Stromal cell of bone marrow (primary cell): ENCODE results near the gene MFSD11.
A peak's percentile ranks its signal among the peaks of the same experiment; 100 is the strongest.
"Not testable (repeated sequence)": the region's sequence is repeated elsewhere in the genome, so short reads cannot be mapped to it uniquely, and the experiment has no call there.

ENCODE experiments used
- DNase-seq: peaks from one replicate; pipeline ENCODE4 v3.0.0-alpha.2; 2012; ENCODE audit warnings: low read depth

MFSD11 gene

DNA sequence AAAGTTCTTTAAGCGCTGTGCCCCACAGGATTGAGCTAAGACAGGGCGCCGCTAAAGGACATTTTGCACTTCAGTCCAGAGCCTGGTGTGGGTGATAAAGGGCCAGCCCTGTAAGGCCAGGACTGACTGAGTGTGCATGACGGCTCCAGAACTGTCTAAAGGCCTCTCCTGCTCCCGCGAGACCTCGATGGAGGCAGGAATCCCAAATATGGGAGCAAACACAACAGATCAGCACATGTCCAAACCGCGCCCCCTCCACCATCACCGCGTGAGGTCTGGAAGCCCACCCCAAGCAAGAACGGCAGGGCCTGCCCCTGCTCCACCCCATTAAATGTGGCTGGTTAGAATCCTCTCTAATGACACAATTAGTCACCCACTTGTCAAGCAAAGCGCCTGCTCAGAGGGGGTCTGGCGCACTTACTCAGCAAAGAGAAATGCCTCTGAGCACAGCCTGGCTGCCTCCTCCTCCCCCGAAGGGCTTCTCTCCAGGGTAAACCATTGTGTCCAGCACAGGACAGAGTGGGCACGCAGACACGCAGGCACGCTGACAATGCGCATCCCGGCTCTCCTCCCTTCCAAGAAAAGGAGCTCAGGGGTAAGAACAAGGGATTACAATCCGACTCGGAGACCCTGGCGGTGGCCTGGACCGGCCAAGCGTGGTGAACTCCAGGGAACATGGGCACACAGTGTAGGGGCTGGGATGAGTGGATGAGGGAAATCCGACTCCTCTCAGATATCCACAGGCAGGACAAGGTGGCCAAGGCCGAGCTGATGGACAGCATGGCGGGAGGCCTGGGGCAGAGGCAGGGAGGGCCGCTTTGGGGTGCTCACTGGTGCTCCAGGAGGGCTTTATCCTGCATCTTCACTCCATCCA, 28.6 kb upstream of the MFSD11 start:
- DNase-seq: peak; percentile 97

DNA sequence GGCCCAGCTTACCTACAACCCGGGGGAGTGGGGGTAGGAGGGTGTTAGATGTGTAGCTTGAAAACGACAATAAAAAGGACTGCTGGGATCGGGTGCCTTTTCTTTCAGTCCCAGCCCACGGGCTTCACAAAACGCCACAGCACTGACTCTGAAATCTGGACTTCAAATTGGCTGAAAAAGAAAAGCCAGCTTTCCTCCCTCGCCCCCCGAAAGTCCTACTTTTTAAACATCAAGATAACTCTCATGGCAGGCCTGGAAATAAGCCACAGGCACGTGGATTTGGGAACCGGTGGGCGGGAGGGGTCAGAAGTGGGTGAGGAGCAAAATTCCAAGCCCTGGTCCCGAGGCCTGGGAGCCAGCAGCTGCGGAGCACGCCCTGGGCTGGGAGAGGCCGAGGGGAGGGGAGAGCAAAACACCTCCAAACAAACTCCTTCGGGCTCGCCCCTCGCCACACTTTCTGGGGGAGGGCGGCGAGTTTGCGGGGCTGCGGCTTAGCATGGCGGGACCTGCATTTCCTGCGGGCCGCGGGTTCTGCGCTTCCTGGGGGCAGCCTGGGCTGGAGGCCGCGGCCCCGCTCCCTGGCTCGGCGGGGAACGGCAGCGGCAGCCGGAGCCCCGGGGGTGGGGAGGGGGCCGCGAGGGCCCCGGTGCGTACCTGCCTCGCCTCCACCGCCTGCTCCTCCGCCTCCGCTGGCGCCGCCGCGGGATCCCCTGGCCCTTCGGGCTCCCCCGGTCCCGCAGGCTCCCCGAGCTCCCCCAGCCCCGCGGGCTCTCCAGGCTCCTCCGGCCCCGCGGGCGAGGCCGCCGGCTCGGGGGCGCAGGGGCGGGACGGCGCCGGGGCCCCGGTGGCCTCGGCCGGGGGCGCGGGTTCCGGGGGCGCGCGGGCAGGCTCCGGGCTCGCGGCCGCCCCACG, 27.7 kb upstream of the MFSD11 start:
- DNase-seq: not testable (repeated sequence)

DNA sequence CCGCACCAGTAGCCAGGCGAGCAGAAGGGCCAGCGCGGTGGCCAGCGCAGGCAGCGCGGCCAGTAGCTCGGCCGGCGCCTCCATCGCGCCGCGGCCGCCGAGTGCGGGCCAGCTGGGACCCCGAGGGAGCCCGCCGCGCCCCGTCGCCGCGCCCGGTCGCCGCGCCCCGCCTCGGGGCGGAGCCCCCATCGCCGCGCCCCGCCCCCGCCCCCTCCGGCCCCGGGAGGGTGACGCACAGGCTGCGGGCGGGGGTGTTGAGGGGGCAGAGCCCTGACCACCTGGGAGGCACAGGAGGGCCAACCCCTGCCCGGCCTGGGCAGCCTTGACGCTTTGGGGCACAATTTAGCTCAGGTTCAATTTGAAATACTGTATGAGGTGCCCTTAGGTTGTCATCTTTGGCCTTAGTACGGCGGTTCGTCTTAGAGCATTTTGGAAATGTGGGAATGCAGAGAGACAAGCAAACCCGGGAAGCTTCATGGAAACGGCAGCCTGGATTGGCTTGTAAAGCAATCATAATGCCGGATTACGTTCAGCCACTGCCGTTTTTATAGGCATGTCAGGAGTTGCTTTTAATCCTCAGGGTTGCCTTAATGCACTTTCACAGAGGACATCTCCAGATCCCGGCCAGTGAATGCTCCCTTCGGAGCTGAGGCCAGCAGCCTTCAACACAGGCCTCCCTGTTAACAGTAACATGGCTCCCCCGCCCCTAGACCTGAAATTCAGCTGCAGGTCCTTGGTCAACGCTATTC, 26.9 kb upstream of the MFSD11 start, which contains the start of gene MXRA7:
MXRA7 (minus strand) TSS at position 103 of the 749 bp plus-strand sequence; CDS start at position 84, 19 bp downstream.
- no peak for DNase-seq

DNA sequence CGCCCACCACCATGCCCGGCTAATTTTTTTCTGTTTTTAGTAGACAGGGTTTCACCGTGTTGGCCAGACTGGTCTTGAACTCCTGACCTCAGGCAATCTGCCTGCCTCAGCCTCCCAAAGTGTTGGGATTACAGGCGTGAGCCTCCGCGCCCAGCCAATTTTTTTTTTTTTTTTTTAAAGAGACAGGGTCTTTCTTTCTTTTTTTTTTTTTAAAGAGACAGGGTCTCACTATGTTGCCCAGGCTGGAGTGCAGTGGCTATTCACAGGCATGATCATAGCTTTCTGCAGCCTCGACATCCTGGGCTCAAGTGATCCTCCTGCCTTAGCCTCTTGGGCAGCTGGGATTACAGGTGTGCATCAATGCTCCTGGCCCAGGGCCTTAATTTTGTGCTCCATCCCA, 25.6 kb upstream of the MFSD11 start:
- DNase-seq: not testable (repeated sequence)

DNA sequence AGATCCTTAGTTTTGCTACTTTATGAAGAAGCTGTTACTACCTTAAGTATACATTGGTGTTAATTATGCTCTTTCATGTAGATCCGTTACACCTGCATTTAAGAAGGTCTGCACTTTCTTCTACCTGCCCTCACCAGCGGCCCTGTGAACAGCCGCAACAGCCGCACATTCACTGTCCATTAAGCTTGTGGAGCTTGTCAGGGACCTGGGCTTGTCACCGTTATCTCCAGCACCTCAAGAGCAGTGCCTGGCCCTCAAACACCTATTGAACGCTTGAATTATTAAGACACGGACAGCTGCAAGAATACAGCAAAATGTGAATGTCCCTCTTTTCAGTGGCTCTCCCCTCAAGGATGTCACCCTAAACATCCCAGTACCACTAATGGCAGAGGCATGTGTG, 24.2 kb upstream of the MFSD11 start:
- DNase-seq: no peak

DNA sequence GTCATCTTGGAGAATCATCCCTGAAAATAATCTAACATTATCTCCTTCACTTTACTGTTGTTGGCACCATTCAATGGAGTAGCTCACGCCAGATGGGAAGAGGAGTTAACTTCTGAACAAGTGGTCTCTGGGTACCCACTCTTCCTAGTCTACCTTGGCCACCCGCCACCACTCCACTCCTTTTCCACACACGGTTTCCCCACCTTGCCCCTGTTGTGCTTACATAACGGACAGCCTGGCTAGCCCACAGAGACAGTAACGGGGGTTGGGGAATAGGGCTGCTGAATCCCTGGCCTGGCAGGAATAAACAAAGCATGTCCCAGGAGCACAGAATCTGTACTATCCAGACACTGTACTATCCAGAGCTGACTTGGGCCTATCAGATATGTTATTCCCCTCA, 23.6 kb upstream of the MFSD11 start:
- no peak for DNase-seq

DNA sequence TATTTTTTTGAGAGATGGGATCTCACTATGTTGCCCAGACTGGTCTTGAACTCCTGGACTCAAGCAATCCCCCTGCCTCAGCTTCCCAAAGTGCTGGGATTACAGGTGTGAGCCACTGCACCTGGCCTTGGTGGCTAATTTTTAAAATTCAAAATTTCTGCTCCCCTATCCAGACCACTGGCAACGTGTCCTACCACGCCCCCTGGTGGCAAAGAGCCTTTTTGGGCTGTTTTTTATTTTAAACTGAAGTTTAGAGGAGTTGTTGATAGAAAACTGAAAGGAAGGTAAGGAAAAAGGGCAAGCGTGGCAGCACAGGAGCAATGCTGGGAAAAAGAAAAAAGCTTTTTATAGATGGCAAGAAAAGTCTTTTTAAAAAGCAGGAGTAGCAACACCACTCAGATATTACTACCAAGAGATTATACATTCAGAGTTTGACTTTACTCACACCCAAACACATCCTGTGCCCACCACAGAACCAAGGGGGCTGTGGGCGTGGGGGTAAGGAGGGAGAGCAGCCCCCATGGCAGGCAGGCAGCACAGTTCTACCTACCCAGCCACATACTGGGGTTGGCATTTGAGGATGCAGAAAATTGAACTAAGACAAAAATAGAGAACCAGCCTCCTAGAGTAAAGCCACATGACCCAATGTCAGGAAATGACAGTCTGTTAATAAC, 23.0 kb upstream of the MFSD11 start:
- no peak for DNase-seq

DNA sequence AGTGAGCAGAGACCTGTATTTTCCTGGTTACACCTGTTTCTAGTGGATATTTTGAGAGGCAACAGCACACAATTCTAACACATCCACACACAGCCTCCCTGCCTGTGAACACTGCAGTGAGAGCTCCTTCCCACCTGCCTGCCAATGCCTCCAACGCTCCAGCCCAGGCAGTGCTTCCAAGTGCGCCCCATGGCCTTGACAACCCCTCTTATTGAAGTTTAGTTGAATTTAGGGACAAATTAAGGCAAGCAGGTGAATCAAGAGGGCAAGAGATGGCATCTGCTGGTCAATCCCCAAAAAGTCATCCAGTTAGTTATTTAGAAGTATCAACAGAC, 22.5 kb upstream of the MFSD11 start:
- no peak for DNase-seq

DNA sequence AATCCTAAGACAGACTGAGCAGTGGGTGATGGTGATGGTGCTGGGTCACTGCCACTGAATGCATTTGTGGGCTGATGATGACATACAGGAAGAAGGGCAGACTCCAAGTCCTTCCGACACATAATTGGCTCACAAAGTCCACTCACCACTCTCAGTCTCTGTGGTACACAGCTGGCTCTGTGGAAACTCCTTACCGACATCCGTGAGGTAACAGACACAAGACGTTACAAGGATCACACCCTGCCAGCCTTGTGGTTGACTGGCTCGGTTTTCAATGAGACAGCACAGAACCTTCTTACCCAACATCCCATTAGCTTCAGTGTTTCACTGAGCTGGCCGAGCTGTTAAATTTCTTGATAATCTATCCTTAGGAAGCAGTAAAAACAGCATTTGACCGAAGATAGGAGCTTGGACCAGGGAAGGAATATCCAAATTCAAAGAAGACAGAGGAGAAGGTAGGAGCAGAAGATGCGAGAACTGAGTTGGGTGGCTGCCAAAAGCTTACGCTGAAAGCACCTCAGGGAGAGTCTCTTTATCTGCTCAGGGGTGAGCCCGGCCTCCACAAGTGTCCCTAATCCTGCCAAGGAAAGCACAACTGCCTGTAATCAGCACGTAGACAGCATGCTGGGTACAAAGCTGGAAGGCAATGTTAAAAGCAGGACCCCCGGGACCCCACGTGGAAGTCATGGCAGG, 21.6 kb upstream of the MFSD11 start:
- peak; percentile 99 for DNase-seq

DNA sequence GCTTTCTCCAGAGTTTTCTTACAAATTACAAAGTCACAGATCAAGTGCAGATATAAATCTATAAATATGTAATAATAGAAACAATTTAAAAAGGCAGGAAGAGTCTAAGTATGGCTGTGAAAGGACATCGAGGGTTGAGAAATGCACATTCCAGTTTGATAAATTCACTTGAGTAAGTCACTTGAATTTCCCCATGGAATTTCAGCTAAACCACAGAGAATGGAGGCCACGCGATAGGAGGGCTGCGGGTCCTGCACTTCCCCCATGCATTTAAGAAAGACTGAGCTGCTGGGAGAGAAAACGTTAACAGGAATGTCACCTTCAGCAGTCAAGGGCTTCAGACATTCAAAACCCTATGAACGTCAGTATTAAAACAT, 21.1 kb upstream of the MFSD11 start:
- DNase-seq: peak; percentile 76

DNA sequence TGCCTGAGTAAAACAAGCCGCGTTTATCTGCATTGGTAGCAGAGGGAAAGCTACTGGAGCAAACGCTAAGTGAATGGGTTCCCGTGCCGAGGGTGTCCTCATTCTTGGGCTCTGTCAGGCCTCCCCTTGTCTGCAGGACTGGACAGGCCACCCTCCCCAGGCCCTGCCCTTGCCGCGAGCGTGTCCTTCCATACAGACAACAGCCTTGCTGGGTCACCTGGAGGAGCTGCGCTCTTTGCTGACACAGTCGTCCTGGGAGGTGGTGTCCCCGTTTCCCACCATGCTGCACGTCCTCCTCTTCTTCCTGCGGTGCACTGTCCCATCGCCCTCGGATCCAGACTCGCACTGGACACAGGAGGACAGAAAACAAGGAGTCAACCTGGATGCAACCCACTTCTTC, 19.4 kb upstream of the MFSD11 start:
- DNase-seq: no peak

DNA sequence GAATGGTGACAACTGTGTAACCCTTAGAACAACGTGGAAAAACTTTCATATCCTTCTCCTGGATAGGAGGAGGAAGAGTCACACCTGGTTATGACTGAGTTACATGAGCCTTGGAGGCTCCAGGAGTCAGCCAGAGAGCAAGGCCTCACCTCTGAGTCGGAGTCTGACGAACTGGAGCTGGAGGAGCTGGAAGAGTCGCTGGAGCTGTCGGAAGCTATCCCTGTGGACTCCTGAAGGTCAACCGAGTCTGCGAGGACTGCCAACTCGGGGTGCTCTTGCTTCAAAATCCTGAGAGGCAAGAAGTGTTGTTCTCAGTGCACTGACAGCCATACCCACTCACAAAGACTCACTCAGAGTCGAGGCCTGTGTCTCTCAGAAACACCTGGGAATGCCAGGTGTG, 17.7 kb upstream of the MFSD11 start:
- DNase-seq: no peak

DNA sequence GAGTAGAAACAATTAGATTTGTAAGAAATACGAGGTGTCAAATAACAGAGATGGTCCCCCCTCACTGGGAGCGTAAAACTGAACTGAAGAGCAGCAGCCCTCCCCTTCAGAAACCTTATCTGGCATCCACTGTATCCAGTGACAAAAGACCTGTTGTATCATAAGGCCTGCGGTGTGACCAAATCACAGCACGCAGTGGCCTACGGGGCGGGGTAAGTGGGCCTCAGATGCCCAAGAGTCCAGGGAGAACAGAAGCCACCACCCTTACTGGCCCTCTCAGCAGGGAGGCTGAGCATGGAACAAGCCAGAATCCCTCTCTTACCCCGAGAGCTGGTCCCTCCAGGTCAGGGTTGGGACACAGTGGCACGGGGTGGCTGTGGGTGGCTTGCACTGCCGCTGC, 17.0 kb upstream of the MFSD11 start:
- no peak for DNase-seq

DNA sequence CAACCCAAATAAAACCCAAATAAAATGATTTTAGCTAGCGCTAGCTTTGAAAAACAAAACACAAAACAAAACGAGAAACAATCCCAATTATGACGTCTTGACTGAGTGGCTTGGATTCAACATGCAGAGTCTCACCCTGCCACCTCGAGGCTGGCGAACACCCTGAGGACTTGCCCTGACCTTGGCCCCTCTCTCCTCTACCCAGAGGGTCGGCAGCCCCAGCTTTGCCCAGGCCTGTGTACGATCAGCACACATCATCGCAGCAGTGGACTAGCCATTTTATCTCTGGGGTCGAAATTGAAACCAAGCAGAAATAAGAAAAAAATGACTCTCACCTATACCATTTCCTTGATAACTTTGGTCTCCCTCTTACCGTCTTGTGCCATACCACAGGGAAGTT, 16.5 kb upstream of the MFSD11 start:
- no peak for DNase-seq

DNA sequence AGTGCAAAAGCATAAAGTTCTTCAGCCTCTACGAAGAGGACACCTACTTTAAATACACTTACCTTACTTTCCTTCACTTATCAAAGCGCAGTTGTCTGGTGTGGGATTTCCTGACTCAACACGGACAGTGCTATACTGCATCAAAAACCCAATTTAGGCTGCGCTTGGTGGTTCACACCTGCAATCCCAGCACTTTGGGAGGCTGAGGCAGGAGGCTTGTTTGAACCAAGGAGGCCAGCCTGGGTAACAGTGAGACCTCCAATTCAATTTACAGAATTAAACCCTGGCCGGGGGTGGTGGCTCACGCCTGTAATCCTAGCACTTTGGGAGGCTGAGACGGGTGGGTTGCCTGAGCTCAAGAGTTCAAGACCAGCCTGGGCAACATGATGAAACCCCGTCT, 15.6 kb upstream of the MFSD11 start:
- no peak for DNase-seq

DNA sequence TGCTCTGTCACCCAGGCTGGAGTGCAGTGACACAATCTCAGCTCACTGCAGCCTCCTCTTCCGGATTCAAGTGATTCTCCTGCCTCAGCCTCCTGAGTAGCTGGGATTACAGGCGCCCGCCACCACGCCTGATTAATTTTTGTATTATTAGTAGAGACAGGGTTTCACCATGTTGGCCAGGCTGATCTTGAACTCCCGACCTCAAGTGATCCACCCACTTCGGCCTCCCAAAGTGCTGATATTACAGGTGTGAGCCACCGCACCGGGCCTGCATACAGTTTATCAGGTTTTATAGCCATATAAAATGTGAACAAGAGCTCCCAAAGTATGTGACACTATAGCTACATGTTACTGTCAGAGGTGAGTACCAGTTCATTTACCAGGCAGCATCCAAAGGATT, 14.9 kb upstream of the MFSD11 start:
- DNase-seq: not testable (repeated sequence)

DNA sequence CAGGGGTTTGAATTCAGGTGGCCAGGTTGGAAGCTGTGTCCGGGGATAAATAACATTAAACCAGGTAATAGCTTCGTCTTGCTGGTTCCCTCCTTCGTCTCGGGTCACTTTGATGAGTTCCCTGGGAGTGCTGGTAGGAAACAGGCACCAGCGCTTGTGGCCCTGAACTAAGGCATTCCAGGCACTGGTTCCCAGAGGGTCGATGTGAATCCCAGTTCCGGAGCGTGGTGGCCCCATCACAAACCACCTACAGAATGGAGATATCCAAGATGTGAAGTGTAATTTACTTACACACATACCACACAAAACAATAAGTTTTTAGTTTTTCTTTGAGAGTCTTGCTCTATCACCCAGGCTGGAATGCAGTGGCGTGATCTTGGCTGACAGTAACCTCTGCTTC, 14.1 kb upstream of the MFSD11 start:
- DNase-seq: no peak

DNA sequence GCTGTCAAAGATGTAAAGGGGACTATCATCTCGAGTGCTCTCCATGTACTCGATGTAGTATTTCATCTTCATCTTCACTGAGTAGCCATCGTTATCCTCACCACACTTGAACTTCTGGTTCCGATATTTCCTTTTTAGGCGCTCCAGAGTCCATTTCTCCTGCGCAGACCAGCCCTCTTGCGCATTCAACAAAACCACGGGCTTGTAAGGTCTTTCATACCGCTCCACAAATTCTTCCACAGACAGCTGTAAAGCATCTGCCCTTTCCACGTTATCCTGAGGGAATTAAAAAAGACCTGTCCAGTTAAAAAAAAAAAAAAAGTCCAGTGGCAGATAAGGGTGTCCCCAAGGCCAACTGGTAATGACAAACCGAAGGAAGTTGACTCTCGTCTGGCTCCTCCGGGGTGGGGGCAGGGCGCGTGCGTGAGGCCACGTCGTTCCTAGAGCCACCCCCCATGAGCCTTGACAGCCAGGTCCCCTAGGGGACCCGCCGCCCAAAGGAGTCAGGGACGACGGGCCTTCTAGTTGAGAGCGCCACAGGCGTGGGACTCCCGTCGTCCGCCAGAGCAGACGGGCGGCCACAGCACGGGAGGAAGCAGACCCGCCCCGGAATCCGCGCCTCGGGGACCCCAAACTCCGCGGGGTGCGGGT, 12.2 kb upstream of the MFSD11 start:
- no peak for DNase-seq

DNA sequence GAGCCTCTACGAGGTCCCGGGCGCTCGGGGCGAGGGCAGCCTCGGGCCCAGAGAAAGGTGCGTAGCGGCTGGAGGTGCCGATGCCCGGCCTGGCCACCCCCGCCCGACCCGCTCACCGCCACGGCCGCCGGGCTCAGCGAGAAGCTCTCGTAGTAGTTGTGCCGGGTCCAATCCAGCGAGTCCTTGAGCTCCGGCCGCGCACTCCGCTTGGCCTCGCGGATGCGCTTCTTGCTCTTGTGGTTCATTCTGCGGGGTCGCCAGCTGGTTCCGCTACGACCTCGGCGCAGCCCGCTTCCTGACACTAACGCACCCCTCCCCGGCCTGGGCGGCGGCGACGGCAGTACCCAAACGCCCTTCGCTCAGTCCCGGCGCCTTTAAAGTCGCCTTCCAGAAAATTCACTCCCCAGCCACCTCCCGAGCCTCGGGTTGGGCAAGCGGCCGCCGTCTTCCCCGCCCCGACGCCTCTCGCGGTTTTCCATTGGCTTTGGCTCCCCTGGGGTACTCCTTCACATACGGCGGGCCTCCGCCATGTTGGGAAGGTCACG, 11.6 kb upstream of the MFSD11 start, which contains the start of gene JMJD6:
JMJD6 (minus strand) TSS at position 376 of the 545 bp plus-strand sequence; CDS start at position 245, 131 bp downstream.
- peak; percentile 94 for DNase-seq
